Measurements from ENCODE around the gene CEMIP.
"Not testable (repeated sequence)": the region's sequence is repeated elsewhere in the genome, so short reads cannot be mapped to it uniquely, and the experiment has no call there.

CEMIP gene

GRCh38 chr15:80758130-80758745 is 20.9 kb upstream of the CEMIP start:
- TF ChIP-seq ZFX (IDR thresholded peaks at IDR 0.05; ENCODE audit: borderline replicate concordance) (no peak), CTCF (IDR thresholded peaks at IDR 0.05) (no peak)
- no peak overlapping the region for H3K27ac ChIP-seq

GRCh38 chr15:80760960-80761359 is 18.2 kb upstream of the CEMIP start:
- no peak overlapping the region for H3K27ac ChIP-seq
- no peak for TF ChIP-seq CTCF (IDR thresholded peaks at IDR 0.05)
- TF ChIP-seq ZFX (IDR thresholded peaks at IDR 0.05; ENCODE audit: borderline replicate concordance), result no peak

GRCh38 chr15:80761754-80762153 is 17.4 kb upstream of the CEMIP start:
- TF ChIP-seq CTCF (IDR thresholded peaks at IDR 0.05) (no peak), ZFX (IDR thresholded peaks at IDR 0.05; ENCODE audit: borderline replicate concordance) (no peak)
- H3K27ac ChIP-seq, result no peak overlapping the region

GRCh38 chr15:80763235-80763634 is 15.9 kb upstream of the CEMIP start:
- H3K27ac ChIP-seq, result not testable (repeated sequence)

GRCh38 chr15:80764535-80764934 is 14.6 kb upstream of the CEMIP start:
- TF ChIP-seq CTCF (IDR thresholded peaks at IDR 0.05) (no peak), ZFX (IDR thresholded peaks at IDR 0.05; ENCODE audit: borderline replicate concordance) (no peak)
- no peak overlapping the region for H3K27ac ChIP-seq

- no peak overlapping the region for H3K27ac ChIP-seq
- TF ChIP-seq CTCF (IDR thresholded peaks at IDR 0.05) (no peak), ZFX (IDR thresholded peaks at IDR 0.05; ENCODE audit: borderline replicate concordance) (no peak)
Observed at GRCh38 chr15:80766275-80766674, 12.9 kb upstream of the CEMIP start.

GRCh38 chr15:80768158-80768557 is 11.0 kb upstream of the CEMIP start:
- H3K27ac ChIP-seq, result no peak overlapping the region
- no peak for TF ChIP-seq ZFX (IDR thresholded peaks at IDR 0.05; ENCODE audit: borderline replicate concordance)
- TF ChIP-seq CTCF (IDR thresholded peaks at IDR 0.05), result no peak
